Choroid plexus epithelial cell (primary cell): ENCODE results near the gene RAPGEF4.

ENCODE experiments used
- DNase-seq: peaks from one replicate; pipeline ENCODE4 v3.0.0-alpha.2; 2010; ENCODE audit warnings: low read depth
- H3K4me3 ChIP-seq: 2 replicates; pipeline ENCODE4 v1.5.1; 2011; ENCODE audit warnings: low read depth, mild to moderate bottlenecking, control low read depth, low read length, moderate library complexity
- CTCF ChIP-seq: conservative IDR thresholded peaks from 2 replicates; pipeline ENCODE4 v1.5.1; 2011; ENCODE audit warnings: low read depth, mild to moderate bottlenecking, control low read depth, inconsistent platforms, low read length, moderate library complexity

The RAPGEF4 gene

DNA sequence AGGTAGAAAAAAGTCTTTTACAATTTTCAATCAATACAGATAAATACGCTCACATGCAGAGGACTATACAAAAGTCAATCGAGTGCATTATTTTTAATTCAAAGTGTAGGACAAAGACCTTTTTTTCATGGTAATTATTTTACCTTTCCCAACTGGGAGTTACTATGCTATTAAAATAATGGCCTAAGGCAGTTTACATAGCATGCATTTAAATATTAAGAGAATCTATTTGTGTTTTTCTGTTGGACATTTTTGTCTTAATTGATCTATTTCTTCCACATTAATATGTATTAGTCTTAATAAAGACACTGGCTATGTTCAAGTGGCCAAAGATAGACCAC lies 209.8 kb downstream of the RAPGEF4 start:
- H3K4me3 ChIP-seq, result no peak overlapping the region
- no peak for TF ChIP-seq CTCF

DNA sequence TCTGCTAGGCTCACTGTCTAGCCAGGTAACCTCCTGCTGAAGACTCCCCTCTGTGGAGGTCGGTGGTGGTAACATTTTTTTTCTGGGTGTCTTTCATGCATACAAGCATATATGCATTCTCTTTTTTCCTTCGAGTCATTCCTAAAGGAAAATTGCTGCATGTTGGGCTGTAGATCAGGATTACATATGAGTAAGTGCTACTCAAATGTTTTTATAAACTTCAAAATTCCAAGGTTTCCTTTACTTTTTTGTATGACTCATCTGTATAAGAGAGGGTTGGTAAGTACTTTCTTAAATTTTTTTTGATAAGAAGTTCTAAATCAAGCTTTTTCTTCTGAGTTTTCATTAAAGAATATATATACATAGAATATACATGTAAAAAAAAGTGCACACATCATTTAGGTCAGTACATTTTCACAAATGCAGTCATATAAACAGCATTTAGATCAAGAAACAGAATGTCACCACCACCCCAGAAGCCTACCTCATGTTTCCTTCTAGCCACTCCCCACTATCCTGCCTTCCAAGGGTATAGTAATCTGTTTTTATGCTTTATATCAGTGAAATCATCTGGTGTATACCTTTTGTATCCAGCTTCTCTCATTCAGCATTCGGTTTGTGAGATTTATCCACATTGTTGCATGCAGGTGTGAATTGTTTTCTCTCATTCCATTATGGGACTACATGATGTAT lies 212.0 kb downstream of the RAPGEF4 start:
- no peak for DNase-seq
- no peak for TF ChIP-seq CTCF
- no peak overlapping the region for H3K4me3 ChIP-seq

More for the DNA sequence above, 209.8 kb downstream of the RAPGEF4 start:
- DNase-seq, result no peak

GRCh38 chr2:172949522-172949921 lies 213.9 kb downstream of the RAPGEF4 start:
- no peak for DNase-seq
- TF ChIP-seq CTCF, result no peak
- no peak overlapping the region for H3K4me3 ChIP-seq

DNA sequence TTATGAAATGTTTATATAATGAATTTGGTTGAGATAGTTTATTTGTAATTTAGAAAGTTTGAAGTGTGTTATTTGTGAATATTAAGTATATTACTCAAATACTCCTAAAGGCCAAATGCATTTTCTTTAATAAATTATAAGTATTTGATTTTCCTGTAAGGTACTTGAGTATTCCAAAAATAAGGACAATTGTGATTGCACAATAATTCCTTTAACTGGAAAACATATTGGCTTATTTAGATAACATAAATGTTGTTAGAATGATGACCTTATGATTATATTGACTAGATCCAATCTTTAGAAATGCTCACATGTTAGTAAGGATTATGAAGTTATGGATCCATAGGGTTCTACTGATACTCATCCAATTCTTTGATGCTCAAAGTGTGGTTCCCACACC lies 214.9 kb downstream of the RAPGEF4 start:
- no peak for TF ChIP-seq CTCF
- no peak for DNase-seq
- H3K4me3 ChIP-seq, result no peak overlapping the region

DNA sequence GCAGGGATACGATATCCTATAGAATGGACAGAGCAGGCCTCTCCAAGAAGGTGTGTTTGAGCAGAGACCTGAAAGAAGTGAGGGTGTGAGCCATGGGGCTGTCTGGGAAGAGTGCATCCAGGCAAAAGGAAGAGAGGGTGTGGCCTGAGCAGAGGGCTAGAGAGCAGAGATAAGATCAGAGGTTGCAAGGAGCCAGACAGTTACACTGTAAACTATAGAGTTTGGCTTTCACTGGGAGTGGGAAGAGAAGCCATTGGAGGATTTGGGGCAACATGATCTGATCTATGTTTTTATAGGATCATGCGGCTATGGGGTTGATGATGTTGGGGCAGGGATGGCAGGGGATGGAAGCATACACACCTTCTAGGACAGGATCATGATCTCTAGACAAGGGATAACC lies 215.9 kb downstream of the RAPGEF4 start:
- no peak for TF ChIP-seq CTCF
- no peak overlapping the region for H3K4me3 ChIP-seq
- no peak for DNase-seq

DNA sequence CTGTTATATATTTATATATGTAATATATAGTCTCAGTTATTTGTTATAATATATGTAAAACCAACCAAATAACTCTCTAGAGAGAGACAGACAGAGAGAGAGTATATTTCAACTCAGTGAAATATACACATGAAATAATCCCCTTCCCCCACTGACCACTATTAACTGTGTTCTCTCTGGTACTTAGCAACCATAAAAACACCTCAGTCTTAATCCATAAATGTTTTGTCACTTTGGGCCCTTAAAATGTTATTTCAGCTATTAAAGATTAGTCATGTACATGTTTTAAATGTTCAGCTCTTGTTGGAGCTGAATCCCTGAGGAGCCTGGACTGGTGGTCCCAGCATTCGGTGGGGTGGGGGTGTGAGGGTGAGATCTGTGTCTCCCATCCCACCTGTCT lies 217.8 kb downstream of the RAPGEF4 start:
- no peak for TF ChIP-seq CTCF
- no peak overlapping the region for H3K4me3 ChIP-seq
- no peak for DNase-seq
